AG09319 (cell line): ENCODE results near the gene OGFR.

Experiments
- DNase-seq: peaks from one replicate; pipeline ENCODE4 v3.0.0-alpha.2; 2010; ENCODE audit warnings: low read depth; ENCODE audit errors: extremely low read depth
- CTCF ChIP-seq: IDR thresholded peaks from 2 replicates; pipeline ENCODE4 v1.5.1; 2011; ENCODE audit warnings: low read depth, mild to moderate bottlenecking, inconsistent platforms, low read length, moderate library complexity

Gene OGFR

GRCh38 chr20:62804021-62804626 lies 511 bp upstream of the OGFR start:
- DNase-seq: no peak
- no peak; the same call in 1 of the 2 replicates for TF ChIP-seq CTCF

- no peak for DNase-seq
- TF ChIP-seq CTCF: no peak
Measured at GRCh38 chr20:62805155-62805710, 598 bp downstream of the OGFR start.

GRCh38 chr20:62805711-62806382 lies 1.2 kb downstream of the OGFR start:
- no peak for DNase-seq
- TF ChIP-seq CTCF: no peak

- DNase-seq: no peak
- no peak for TF ChIP-seq CTCF
Measured at GRCh38 chr20:62806383-62807050, 1.9 kb downstream of the OGFR start.

GRCh38 chr20:62807444-62808210 lies 3.0 kb downstream of the OGFR start:
- DNase-seq: no peak
- TF ChIP-seq CTCF: no peak

GRCh38 chr20:62808211-62808865 lies 3.7 kb downstream of the OGFR start:
- TF ChIP-seq CTCF: peak; percentile 96
- no peak for DNase-seq
